Measurements from ENCODE around the gene PDGFC.

The PDGFC gene

DNA sequence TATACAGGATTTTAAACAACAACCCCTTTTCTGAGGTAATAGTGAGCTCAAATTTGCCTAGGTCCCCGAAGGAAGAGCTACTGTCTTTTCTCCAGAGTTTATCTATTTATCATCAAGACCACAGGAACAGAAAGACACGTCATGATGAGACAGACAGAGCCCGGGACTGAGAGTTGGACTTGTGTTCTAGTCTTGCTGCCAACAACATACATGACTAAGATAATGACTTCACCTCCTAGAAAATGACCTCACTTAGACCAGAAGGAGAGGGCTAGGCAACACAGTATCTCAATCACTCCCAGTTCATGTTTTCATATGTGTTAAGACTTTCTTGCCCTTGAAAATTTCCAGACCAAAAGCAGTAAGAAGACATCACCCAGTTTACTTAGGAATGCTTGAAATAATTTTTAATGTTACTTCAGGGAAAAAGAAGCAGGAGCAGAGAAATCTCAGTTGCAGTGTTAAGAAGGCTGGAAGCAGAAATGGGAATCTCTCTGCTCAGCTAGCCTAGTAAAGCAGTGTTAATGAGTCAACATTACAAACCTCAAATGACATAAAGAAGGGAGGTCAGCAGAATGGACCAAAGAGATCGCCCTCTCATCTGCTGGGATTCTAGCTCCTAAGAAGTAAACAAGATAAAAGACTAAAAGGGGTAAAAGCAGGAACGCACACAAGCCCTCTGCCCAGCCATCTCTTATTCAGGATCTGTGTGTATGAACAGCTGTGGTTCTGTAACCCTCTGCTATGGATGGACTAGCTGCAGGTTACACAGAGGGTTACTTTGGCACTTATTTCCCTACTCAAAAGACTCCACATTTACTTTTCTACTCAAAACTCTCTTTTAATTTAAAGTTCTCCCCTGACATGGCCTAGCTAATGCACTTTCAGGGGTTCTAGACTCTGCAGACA is 24.8 kb downstream of the PDGFC start:
- H3K9ac ChIP-seq (ENCODE audit: low read length) = no peak overlapping the region
- no peaks in the 10 kb centered on the region for H3K9me3 ChIP-seq (ENCODE audit: low read length)
- H3K27ac ChIP-seq (ENCODE audit: low read depth, low read length, poor library complexity, severe bottlenecking) = no peak overlapping the region
- H4K20me1 ChIP-seq (ENCODE audit: insufficient read depth, low read length) = no peaks in the 10 kb centered on the region
- no peaks in the 10 kb centered on the region for H3F3A ChIP-seq (ENCODE audit: insufficient read depth, low read length)
- no peaks in the 10 kb centered on the region for H3K9me2 ChIP-seq (ENCODE audit: low read depth, low read length)
- no peak overlapping the region for H3K4me2 ChIP-seq (ENCODE audit: low read length)
- H3K79me2 ChIP-seq (ENCODE audit: insufficient read depth, low read length) = no peaks in the 10 kb centered on the region
- no peak overlapping the region for H2AFZ ChIP-seq (ENCODE audit: low read length)
- no peaks in the 10 kb centered on the region for H3K36me3 ChIP-seq (ENCODE audit: insufficient read depth, low read length)
- H3K4me1 ChIP-seq (ENCODE audit: insufficient read depth, low read length, severe bottlenecking) = no peaks in the 10 kb centered on the region
- no peak for TF ChIP-seq EZH2 (IDR thresholded peaks at IDR 0.05; ENCODE audit: borderline replicate concordance, low read length)
- TF ChIP-seq, protein P1, sequence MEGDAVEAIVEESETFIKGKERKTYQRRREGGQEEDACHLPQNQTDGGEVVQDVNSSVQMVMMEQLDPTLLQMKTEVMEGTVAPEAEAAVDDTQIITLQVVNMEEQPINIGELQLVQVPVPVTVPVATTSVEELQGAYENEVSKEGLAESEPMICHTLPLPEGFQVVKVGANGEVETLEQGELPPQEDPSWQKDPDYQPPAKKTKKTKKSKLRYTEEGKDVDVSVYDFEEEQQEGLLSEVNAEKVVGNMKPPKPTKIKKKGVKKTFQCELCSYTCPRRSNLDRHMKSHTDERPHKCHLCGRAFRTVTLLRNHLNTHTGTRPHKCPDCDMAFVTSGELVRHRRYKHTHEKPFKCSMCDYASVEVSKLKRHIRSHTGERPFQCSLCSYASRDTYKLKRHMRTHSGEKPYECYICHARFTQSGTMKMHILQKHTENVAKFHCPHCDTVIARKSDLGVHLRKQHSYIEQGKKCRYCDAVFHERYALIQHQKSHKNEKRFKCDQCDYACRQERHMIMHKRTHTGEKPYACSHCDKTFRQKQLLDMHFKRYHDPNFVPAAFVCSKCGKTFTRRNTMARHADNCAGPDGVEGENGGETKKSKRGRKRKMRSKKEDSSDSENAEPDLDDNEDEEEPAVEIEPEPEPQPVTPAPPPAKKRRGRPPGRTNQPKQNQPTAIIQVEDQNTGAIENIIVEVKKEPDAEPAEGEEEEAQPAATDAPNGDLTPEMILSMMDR (IDR thresholded peaks at IDR 0.05; ENCODE audit: low read length) = no peak
- H3K27me3 ChIP-seq (ENCODE audit: insufficient read depth, low read length) = no peaks in the 10 kb centered on the region
- H3K4me3 ChIP-seq (ENCODE audit: low read depth, low read length, poor library complexity, severe bottlenecking) = no peak overlapping the region

GRCh38 chr4:156945532-156945931 is 26.1 kb downstream of the PDGFC start:
- Histone ChIP-seq H3K4me1 (ENCODE audit: insufficient read depth, low read length, severe bottlenecking) (no peaks in the 10 kb centered on the region), H3K4me3 (ENCODE audit: low read depth, low read length, poor library complexity, severe bottlenecking) (no peak overlapping the region), H3K9ac (ENCODE audit: low read length) (no peak overlapping the region), H2AFZ (ENCODE audit: low read length) (no peak overlapping the region), H3K27ac (ENCODE audit: low read depth, low read length, poor library complexity, severe bottlenecking) (no peak overlapping the region), H4K20me1 (ENCODE audit: insufficient read depth, low read length) (no peaks in the 10 kb centered on the region), H3K4me2 (ENCODE audit: low read length) (no peak overlapping the region), H3F3A (ENCODE audit: insufficient read depth, low read length) (no peaks in the 10 kb centered on the region), H3K9me2 (ENCODE audit: low read depth, low read length) (no peaks in the 10 kb centered on the region), H3K79me2 (ENCODE audit: insufficient read depth, low read length) (no peaks in the 10 kb centered on the region), H3K27me3 (ENCODE audit: insufficient read depth, low read length) (no peaks in the 10 kb centered on the region), H3K36me3 (ENCODE audit: insufficient read depth, low read length) (no peaks in the 10 kb centered on the region), H3K9me3 (ENCODE audit: low read length) (no peaks in the 10 kb centered on the region)
- TF ChIP-seq, protein P1 (IDR thresholded peaks at IDR 0.05; ENCODE audit: low read length) = no peak
- TF ChIP-seq EZH2 (IDR thresholded peaks at IDR 0.05; ENCODE audit: borderline replicate concordance, low read length) = no peak

DNA sequence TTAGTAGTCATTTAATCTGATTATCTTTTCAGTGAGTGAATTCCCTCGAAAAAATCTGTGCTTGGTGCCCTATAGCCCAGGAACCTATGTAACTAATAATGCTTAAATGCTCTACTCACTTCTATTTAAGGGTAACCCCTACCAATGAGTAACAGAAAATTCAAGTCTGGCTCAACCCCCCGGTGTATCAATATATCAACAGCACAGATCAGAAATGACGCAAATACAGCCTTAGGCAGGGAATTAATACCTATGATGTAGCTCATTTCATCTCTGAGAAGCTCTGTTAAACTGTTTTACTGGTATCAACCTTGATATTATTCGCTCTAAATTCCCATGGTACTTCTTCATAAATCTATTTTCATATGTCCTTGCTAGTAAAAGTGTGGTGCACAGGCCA is 28.6 kb downstream of the PDGFC start:
- Histone ChIP-seq H3K79me2 (ENCODE audit: insufficient read depth, low read length) (no peaks in the 10 kb centered on the region), H3K4me3 (ENCODE audit: low read depth, low read length, poor library complexity, severe bottlenecking) (no peak overlapping the region), H3K27ac (ENCODE audit: low read depth, low read length, poor library complexity, severe bottlenecking) (no peak overlapping the region), H3K4me2 (ENCODE audit: low read length) (no peak overlapping the region), H2AFZ (ENCODE audit: low read length) (no peak overlapping the region), H3K36me3 (ENCODE audit: insufficient read depth, low read length) (no peaks in the 10 kb centered on the region), H4K20me1 (ENCODE audit: insufficient read depth, low read length) (no peaks in the 10 kb centered on the region), H3K9ac (ENCODE audit: low read length) (no peak overlapping the region), H3F3A (ENCODE audit: insufficient read depth, low read length) (no peaks in the 10 kb centered on the region), H3K9me3 (ENCODE audit: low read length) (no peaks in the 10 kb centered on the region), H3K9me2 (ENCODE audit: low read depth, low read length) (no peaks in the 10 kb centered on the region), H3K27me3 (ENCODE audit: insufficient read depth, low read length) (no peaks in the 10 kb centered on the region), H3K4me1 (ENCODE audit: insufficient read depth, low read length, severe bottlenecking) (no peaks in the 10 kb centered on the region)
- TF ChIP-seq, protein P1 (IDR thresholded peaks at IDR 0.05; ENCODE audit: low read length) = no peak
- no peak for TF ChIP-seq EZH2 (IDR thresholded peaks at IDR 0.05; ENCODE audit: borderline replicate concordance, low read length)

Measured in OCI-LY1 (cell line).